ENCODE results near the gene SDC3.

DNA sequence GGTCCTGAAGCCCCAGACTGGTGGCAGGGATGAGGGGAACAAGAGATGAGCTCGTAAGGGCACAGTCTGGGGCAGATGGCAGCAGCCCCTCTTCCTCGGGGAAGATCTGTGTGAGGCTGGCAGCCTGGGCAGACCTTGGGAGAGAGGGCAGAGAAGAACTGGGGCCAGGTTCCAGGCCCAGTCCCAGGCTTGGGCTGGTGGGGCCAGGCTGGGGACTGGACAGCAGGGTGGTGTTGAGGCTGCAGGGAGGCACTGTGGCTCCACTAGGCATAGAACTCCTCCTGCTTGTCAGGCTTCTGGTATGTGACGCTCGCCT lies 35.7 kb downstream of the SDC3 start:
- TF ChIP-seq, protein P1, sequence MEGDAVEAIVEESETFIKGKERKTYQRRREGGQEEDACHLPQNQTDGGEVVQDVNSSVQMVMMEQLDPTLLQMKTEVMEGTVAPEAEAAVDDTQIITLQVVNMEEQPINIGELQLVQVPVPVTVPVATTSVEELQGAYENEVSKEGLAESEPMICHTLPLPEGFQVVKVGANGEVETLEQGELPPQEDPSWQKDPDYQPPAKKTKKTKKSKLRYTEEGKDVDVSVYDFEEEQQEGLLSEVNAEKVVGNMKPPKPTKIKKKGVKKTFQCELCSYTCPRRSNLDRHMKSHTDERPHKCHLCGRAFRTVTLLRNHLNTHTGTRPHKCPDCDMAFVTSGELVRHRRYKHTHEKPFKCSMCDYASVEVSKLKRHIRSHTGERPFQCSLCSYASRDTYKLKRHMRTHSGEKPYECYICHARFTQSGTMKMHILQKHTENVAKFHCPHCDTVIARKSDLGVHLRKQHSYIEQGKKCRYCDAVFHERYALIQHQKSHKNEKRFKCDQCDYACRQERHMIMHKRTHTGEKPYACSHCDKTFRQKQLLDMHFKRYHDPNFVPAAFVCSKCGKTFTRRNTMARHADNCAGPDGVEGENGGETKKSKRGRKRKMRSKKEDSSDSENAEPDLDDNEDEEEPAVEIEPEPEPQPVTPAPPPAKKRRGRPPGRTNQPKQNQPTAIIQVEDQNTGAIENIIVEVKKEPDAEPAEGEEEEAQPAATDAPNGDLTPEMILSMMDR (IDR thresholded peaks at IDR 0.05): no peak
- TF ChIP-seq PRRX2 (CRISPR knock-in tag; IDR thresholded peaks at IDR 0.05): no peak
- no peak for TF ChIP-seq ZSCAN18 (CRISPR knock-in tag; IDR thresholded peaks at IDR 0.05)
- TF ChIP-seq, protein P2, sequence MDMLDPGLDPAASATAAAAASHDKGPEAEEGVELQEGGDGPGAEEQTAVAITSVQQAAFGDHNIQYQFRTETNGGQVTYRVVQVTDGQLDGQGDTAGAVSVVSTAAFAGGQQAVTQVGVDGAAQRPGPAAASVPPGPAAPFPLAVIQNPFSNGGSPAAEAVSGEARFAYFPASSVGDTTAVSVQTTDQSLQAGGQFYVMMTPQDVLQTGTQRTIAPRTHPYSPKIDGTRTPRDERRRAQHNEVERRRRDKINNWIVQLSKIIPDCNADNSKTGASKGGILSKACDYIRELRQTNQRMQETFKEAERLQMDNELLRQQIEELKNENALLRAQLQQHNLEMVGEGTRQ (CRISPR knock-in tag; IDR thresholded peaks at IDR 0.05): no peak
- TF ChIP-seq ATF3 (CRISPR knock-in tag; conservative IDR thresholded peaks at IDR 0.05): no peak
- TF ChIP-seq, protein P3, sequence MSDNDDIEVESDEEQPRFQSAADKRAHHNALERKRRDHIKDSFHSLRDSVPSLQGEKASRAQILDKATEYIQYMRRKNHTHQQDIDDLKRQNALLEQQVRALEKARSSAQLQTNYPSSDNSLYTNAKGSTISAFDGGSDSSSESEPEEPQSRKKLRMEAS (CRISPR knock-in tag; IDR thresholded peaks at IDR 0.05): no peak
- no peak for TF ChIP-seq NFE2L1 (CRISPR knock-in tag; IDR thresholded peaks at IDR 0.05)
- TF ChIP-seq CREM (CRISPR knock-in tag; IDR thresholded peaks at IDR 0.05): no peak
- no peak for TF ChIP-seq ZNF317 (CRISPR knock-in tag; IDR thresholded peaks at IDR 0.05; ENCODE audit: borderline replicate concordance, low read depth)

Measured in WTC11 (cell line).